Activated CD8-positive, alpha-beta T cell treated with anti-CD3 and anti-CD28 coated beads, Interleukin-2, amount 10 ng/mL, durations not matched to agents 7 days and 5 days (primary cell): ENCODE results near the gene ZBED4. TPM values are rescaled to one million over a fixed set of nuclear protein-coding genes. Genes with fewer than 3 reads are reported as not detected.

Experiments used
- ATAC-seq: fragments of 150-1000 bp; cut with Tn5 transposase; one replicate; pipeline ENCODE4 v1.10.0; 2021; ENCODE audit warnings: moderate library complexity
- CTCF ChIA-PET: fragments of 350-600 bp; sonication (Branson Sonifier 250); formaldehyde crosslinking; loops from one replicate; lab custom pipeline; 2021; ENCODE audit warnings: antibody characterized with exemption; lab: Charles Lee
- POLR2A ChIA-PET: fragments of 350-600 bp; sonication (Branson Sonifier 250); formaldehyde crosslinking; loops from one replicate; lab custom pipeline; 2021; ENCODE audit warnings: antibody characterized with exemption; lab: Charles Lee
- DNase-seq: peaks from one replicate; pipeline ENCODE4 v3.0.0-alpha.2; 2020
- H3K27ac Mint-ChIP-seq: one replicate; pipeline ENCODE4 v1.8.0; 2021; ENCODE audit warnings: mild to moderate bottlenecking, mixed read lengths
- H3K27me3 Mint-ChIP-seq: one replicate; pipeline ENCODE4 v1.8.0; 2021; ENCODE audit warnings: low read depth, mixed read lengths
- H3K36me3 Mint-ChIP-seq: one replicate; pipeline ENCODE4 v1.8.0; 2021; ENCODE audit warnings: low read depth, mixed read lengths
- H3K4me1 Mint-ChIP-seq: one replicate; pipeline ENCODE4 v1.8.0; 2021; ENCODE audit warnings: low read depth, mixed read lengths
- H3K4me3 Mint-ChIP-seq: one replicate; pipeline ENCODE4 v1.8.0; 2021; ENCODE audit warnings: mild to moderate bottlenecking, mixed read lengths
- H3K9me3 Mint-ChIP-seq: one replicate; pipeline ENCODE4 v1.8.0; 2022; ENCODE audit warnings: mixed read lengths; ENCODE audit not compliant: insufficient read depth
- total RNA-seq, 2 experiments: library from RNA; stranded (reverse); gene quantifications; one replicate each; pipeline ENCODE4 v1.2.3, GENCODE V29; 2021

Gene ZBED4, protein sequence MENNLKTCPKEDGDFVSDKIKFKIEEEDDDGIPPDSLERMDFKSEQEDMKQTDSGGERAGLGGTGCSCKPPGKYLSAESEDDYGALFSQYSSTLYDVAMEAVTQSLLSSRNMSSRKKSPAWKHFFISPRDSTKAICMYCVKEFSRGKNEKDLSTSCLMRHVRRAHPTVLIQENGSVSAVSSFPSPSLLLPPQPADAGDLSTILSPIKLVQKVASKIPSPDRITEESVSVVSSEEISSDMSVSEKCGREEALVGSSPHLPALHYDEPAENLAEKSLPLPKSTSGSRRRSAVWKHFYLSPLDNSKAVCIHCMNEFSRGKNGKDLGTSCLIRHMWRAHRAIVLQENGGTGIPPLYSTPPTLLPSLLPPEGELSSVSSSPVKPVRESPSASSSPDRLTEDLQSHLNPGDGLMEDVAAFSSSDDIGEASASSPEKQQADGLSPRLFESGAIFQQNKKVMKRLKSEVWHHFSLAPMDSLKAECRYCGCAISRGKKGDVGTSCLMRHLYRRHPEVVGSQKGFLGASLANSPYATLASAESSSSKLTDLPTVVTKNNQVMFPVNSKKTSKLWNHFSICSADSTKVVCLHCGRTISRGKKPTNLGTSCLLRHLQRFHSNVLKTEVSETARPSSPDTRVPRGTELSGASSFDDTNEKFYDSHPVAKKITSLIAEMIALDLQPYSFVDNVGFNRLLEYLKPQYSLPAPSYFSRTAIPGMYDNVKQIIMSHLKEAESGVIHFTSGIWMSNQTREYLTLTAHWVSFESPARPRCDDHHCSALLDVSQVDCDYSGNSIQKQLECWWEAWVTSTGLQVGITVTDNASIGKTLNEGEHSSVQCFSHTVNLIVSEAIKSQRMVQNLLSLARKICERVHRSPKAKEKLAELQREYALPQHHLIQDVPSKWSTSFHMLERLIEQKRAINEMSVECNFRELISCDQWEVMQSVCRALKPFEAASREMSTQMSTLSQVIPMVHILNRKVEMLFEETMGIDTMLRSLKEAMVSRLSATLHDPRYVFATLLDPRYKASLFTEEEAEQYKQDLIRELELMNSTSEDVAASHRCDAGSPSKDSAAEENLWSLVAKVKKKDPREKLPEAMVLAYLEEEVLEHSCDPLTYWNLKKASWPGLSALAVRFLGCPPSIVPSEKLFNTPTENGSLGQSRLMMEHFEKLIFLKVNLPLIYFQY
- 10 to 100 TPM; 19.4 to 19.6 TPM for total RNA-seq

DNA sequence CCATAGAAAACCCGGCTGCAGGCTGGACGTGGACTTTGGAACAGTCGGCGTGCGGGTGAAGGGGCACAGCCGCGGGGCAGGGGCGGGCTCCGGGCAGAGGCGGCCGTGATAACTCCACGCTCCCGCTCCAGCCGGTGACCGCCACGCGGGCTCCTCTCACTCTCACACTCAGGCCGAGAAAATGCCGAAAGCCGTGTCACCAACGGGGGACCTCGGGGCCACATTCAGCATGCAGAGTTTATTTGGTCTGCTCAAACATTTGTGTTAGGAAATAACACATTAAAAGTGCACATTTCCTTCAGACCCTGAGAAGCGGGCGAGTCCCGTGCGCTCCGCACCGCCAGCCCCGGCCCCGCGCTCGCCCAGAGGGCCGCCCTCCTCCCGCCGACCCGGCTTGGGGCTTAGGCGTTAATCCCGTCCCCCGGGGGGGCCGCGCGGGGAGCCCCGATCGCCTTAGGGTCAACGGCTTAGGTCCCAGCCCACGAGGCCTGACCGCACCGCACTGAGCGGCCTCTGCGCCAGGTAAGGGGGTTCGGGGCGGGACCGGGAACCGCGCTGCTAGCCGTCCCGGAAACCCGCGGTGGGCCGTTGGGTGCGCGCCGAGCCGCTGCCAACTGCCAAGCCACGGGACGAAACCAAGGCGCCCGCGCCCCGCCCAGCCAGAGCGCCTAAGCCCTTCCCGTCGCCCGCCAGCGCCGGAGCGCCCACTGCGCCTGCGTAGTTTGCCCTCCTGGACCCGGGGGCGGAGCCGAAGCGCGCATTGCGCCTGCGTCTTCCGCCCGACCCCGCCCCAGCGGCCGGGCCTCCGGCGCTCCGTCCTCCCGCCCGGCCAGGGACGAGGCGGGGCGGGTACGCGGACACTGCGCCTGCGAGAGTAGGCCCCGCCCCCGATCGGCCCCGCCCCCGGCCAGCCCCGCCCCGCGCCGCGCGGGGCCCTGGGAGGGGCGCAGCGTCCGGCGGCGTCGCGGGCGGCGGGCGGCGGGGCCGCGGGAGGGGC, at the start of gene ZBED4:
ZBED4 (plus strand) TSS at position 947 of the 997 bp plus-strand sequence. CDS start 29,819 bp downstream, outside the sequence.
- peak; percentile 98 for DNase-seq
- Mint-ChIP-seq H3K9me3 (no peaks in the 10 kb centered on the region), H3K27ac (peak within 1 kb of the TSS; percentile 93), H3K36me3 (peaks cover 14% of the 10 kb centered on the region), H3K4me3 (peak within 1 kb of the TSS; percentile 97), H3K27me3 (peaks cover 8% of the 10 kb centered on the region), H3K4me1 (peaks cover 48% of the 10 kb centered on the region)
- POLR2A ChIA-PET, result interaction anchor here (0.7 to 1.6 kb wide), 4 partner anchors 10 to 24 kb away, joined by 3 read pairs; no protein-coding TSS in a partner anchor
- CTCF ChIA-PET, result interaction anchor here (1.3 to 1.5 kb wide), 2 partner anchors 13 to 15 kb away, joined by 3 to 5 read pairs; no protein-coding TSS in a partner anchor
- peak; percentile 83 for ATAC-seq

GRCh38 chr22:49807129-49807528, 46.5 kb upstream of the ZBED4 start:
- Mint-ChIP-seq H3K36me3 (peaks cover 70% of the 10 kb centered on the region), H3K4me1 (peaks cover 72% of the 10 kb centered on the region), H3K27ac (peak overlapping the region; percentile 88), H3K4me3 (peak overlapping the region; percentile 60), H3K27me3 (no peaks in the 10 kb centered on the region), H3K9me3 (no peaks in the 10 kb centered on the region)
- CTCF ChIA-PET, result no interaction called here
- no peak for DNase-seq
- ATAC-seq, result no peak
- POLR2A ChIA-PET, result interaction anchor here (0.5 kb wide), 1 partner anchor 18 kb away, joined by 3 read pairs; no protein-coding TSS in a partner anchor

DNA sequence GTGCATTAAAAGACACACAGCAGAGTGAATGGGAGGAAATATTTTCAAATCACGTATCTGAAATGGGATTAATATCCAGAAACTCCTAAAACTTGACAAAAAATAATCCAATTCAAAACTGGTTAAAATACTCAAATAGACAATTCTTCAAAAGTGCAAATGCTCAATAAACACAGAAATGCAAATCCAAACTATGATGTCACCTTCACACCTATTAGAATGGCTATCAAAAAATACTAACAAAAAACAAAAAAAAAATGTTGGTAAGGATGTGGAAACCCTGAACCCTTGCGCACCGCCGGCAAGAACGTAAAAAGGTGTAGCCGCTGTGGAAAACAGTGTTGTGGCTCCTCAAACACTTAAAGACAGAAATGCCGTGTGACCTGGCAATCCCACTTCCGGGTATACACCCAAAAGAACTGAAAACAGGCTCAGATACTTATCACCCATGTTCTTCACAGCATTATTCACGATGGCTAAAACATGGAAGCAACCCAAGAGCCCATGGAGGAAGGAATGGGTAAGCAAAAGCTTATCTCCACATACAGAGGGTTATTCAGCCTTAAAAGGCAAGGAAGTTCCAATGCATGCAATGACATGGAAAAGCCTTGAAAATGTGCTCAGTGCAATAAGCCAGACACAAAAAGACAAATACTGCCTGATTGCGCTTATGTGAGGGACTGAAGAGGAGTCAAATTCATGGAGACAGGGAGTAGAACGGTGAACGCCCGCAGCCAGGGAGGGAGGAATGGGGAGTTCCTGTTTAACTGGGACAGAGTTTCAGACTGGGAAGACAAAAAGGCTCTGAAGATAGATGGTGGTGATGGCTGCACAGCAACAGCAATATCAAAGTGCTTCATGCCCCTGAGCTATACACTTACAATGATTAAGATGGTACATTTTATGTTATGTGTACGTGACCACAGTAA, 45.6 kb upstream of the ZBED4 start:
- H3K36me3 Mint-ChIP-seq, result peaks cover 71% of the 10 kb centered on the region
- peak; percentile 79 for DNase-seq
- CTCF ChIA-PET, result no interaction called here

DNA sequence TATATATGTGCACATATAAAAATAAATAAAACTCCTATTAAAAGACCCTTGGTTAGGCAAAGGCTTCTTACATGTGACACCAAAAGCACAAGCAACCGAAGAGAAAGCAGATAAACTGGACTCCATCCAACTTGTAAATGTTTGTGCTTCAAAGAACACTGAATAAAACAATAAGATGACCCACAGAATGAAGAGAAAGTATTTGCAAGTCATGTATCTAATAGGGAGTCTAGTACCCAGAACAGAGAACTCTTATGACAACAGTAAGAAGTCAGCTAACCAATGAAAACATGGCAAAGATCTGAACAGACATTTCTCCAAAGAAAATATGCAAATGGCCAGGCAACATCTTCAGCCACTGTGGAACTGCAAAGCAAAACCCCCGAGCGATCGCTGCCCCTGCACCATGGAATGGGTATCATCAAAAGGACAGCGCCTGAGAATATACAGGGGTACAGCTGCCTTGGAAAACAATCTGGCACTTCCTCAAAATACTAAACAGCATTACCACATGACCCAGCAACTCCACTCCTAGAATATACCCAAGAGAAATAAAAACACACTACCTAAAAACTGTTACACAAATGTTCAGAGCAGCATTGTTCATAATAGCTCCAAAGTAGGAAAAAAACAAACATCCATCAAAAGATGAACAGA, 43.2 kb upstream of the ZBED4 start:
- Mint-ChIP-seq H3K27ac (peak overlapping the region; percentile 47), H3K4me1 (peaks cover 77% of the 10 kb centered on the region), H3K9me3 (no peaks in the 10 kb centered on the region), H3K27me3 (no peaks in the 10 kb centered on the region), H3K36me3 (peaks cover 70% of the 10 kb centered on the region), H3K4me3 (no peak overlapping the region)
- ChIA-PET POLR2A (interaction anchor here (0.9 kb wide), 1 partner anchor 15 kb away, joined by 3 read pairs; no protein-coding TSS in a partner anchor), CTCF (interaction anchor here (1.0 kb wide), 1 partner anchor 10 kb away, joined by 3 read pairs; no protein-coding TSS in a partner anchor)
- DNase-seq, result no peak
- no peak for ATAC-seq

More for the DNA sequence above, 45.6 kb upstream of the ZBED4 start:
- Mint-ChIP-seq H3K4me1 (peaks cover 80% of the 10 kb centered on the region), H3K27me3 (no peaks in the 10 kb centered on the region), H3K4me3 (peak overlapping the region; percentile 60), H3K9me3 (no peaks in the 10 kb centered on the region), H3K27ac (peak overlapping the region; percentile 88)
- POLR2A ChIA-PET, result interaction anchor here (0.7 to 1.0 kb wide), 3 partner anchors 9 to 19 kb away, joined by 3 to 4 read pairs (median 3); no protein-coding TSS in a partner anchor
- peak; percentile 82 for ATAC-seq

DNA sequence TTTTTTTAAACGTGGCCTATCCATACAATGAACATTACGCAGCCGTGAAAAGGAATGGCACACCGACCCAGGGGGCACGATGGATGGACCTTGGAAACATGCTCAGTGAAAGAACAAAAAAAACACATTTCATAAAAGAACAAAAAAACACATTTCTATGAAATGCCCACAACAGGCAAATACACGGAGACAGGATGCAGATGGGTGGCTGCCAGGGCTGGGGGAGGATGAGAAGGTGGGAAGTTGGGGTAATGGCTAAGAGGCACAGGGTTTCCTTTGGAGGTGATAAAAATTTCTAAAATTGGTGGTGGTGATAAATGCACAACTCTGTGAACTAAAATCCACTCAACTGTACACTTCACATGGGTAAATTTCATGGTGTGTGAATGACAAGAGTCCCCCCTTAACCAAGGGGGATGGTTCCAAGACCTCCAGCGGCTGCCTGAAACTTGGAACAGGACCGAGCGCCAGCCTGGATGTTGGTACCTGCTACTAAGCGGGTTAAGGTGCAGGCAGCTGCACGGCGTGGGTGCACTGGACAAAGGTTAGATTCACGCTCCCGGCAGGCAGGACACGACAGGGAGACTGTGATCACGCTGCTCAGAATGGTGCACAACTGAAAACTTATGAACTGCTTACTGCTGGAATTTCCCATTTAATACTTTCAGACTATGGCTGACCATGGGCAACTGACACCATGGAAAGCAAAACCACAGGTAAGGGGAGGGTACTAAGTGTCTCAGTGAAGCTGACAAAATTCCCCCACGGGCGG, 42.4 kb upstream of the ZBED4 start:
- Mint-ChIP-seq H3K27me3 (no peaks in the 10 kb centered on the region), H3K36me3 (peaks cover 71% of the 10 kb centered on the region), H3K4me1 (peaks cover 81% of the 10 kb centered on the region), H3K27ac (peak overlapping the region; percentile 47), H3K9me3 (no peaks in the 10 kb centered on the region), H3K4me3 (no peak overlapping the region)
- ATAC-seq (no peak), DNase-seq (no peak)
- ChIA-PET POLR2A (interaction anchor here (0.5 kb wide), 1 partner anchor 15 kb away, joined by 3 read pairs; no protein-coding TSS in a partner anchor), CTCF (no interaction called here)

- CTCF ChIA-PET, result interaction anchor here (1.0 kb wide), 1 partner anchor 84 kb away, joined by 3 read pairs; no protein-coding TSS in a partner anchor
- Mint-ChIP-seq H3K27ac (no peak overlapping the region), H3K36me3 (peaks cover 69% of the 10 kb centered on the region), H3K27me3 (no peaks in the 10 kb centered on the region), H3K4me3 (no peak overlapping the region), H3K9me3 (no peaks in the 10 kb centered on the region), H3K4me1 (peaks cover 80% of the 10 kb centered on the region)
- ATAC-seq (no peak), DNase-seq (no peak)
- POLR2A ChIA-PET, result interaction anchor here (1.6 kb wide), 1 partner anchor 13 kb away, joined by 4 read pairs; no protein-coding TSS in a partner anchor
These were observed 40.8 kb upstream of the ZBED4 start for GRCh38 chr22:49812838-49813237.

DNA sequence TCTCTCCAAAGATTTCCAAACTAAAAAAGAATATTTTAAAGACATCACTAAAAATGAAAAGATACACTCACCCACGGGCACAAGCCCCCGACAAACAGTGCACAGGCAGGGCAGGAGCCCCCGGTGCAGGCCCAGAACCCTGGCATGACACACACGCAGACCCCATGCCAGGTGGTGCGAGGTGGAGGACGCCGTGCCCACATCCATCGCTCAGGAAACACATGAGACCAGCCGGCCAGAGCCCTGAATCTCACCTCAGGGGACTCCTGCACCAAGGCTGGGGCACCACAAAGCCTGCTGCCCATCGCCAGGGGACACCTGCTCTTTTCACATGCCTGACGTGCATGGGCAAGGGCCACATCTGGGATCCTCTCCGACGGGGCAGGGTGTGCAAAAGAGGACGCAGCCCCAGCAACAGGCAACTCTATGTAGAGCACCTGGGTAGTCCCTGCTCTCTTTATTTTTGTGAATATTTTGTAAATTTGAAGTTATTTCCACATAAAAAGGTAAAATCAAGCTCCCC, 39.4 kb upstream of the ZBED4 start:
- H3K27me3 Mint-ChIP-seq, result no peaks in the 10 kb centered on the region
- ATAC-seq (no peak), DNase-seq (no peak)
- no peak overlapping the region for H3K27ac Mint-ChIP-seq
- no peak overlapping the region for H3K4me3 Mint-ChIP-seq
- H3K9me3 Mint-ChIP-seq, result no peaks in the 10 kb centered on the region
- peaks cover 71% of the 10 kb centered on the region for H3K4me1 Mint-ChIP-seq
- CTCF ChIA-PET, result no interaction called here
- peaks cover 73% of the 10 kb centered on the region for H3K36me3 Mint-ChIP-seq
- POLR2A ChIA-PET, result no interaction called here

GRCh38 chr22:49814856-49815255, 38.8 kb upstream of the ZBED4 start:
- CTCF ChIA-PET, result no interaction called here
- POLR2A ChIA-PET, result interaction anchor here (1.3 kb wide), 1 partner anchor 11 kb away, joined by 4 read pairs; no protein-coding TSS in a partner anchor
- ATAC-seq, result no peak
- DNase-seq, result no peak
- Mint-ChIP-seq H3K27ac (peak overlapping the region; percentile 22), H3K4me1 (peaks cover 66% of the 10 kb centered on the region), H3K4me3 (no peak overlapping the region), H3K27me3 (no peaks in the 10 kb centered on the region), H3K36me3 (peaks cover 69% of the 10 kb centered on the region), H3K9me3 (no peaks in the 10 kb centered on the region)
